ENCODE data around the gene PLEKHA3.
"Not testable (repeated sequence)": the region's sequence is repeated elsewhere in the genome, so short reads cannot be mapped to it uniquely, and the experiment has no call there.

The PLEKHA3 gene

DNA sequence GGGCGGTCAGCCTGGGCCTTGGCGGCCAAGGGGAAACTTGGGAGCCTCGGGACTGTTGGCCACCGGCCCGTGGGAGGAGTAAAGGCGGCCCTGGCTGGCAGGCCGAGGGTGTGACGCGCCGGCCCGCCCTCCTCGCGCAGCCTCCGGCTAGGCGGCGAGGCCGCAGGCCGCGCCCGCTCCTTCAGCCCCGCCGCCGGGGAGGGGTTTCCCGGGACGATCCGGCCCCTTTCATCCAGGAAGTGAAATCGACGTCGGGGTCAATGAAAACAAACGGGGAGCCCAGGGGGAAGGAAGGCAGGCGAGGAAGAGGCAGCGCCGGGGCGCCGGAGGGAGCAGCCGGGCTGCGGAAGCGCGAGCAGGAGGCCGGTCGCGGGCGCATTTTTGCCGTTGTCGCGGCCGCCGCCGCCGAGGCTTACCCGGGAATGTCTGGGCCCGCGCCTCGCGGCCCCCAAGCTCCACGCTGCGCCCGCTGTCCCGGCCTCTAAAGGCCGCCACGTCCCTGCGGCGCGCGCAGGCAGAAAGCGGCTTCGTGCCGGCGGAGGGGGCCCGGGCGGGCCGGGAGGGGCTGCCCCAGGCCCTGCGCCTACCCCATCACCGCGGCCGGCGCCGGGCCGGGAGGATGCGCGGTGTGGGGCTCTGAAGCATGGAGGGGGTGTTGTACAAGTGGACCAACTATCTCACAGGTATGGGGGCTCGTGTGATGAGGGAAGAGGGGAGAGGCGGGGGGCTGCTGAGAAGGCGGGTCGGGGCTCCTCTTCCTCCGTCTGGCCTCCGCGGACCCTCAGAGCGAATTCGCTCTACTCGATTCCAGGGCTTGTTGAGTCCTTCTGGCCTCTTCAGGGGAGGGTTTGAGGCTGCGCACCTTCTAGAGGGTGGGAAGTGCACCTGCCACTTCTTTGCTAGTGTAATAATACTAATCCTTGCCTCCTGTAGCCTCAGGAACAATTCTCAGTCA, at the start of gene PLEKHA3:
TSS of gene PLEKHA3 (plus strand) at position 231 of the 955 bp plus-strand sequence. CDS start at position 644, 413 bp downstream.
- DNase-seq = peak; percentile 83 to 99 (median 90)
- intact Hi-C loops (cut with DNase I) = no loop called here

DNA sequence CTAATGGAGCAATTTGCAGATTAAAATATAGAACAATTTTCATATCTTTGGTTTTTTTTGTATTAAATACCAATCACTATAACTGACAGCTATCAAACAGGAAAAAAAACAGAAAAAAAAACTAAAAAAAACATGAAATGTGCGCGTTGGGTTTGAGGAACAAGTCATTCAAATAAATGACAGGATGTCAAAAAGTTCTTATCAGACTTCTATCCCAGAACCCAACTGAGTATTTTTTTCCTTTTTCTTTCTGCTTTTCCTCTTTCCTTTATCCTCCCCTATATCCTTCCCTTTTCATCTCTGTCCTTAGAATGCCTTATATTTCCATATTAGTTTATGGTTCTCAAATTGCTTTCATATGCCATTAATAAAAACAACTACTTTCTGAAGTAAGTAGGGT, 43.6 kb upstream of the PLEKHA3 start:
- intact Hi-C loops (cut with DNase I) = no loop called here
- DNase-seq = no peak

DNA sequence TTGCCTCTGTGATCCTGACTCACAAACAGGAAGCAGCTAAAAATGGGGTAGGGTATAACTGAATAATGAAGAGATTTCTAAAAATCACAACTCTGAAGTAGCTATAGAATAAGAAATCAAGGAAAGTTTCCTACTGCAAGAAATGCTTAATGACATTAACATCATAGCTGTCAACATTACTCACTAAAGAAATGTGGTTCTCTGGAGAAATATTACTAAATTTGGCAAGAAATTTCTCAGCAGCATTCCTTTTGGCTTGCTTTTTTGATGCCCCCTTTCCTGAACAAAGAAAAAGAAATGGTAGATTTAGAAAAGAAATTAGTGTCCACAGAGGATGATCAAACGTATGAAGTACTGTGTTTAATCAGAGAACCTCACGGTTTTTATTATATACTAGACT, 38.8 kb upstream of the PLEKHA3 start:
- DNase-seq = no peak
- intact Hi-C loops (cut with DNase I) = no loop called here

DNA sequence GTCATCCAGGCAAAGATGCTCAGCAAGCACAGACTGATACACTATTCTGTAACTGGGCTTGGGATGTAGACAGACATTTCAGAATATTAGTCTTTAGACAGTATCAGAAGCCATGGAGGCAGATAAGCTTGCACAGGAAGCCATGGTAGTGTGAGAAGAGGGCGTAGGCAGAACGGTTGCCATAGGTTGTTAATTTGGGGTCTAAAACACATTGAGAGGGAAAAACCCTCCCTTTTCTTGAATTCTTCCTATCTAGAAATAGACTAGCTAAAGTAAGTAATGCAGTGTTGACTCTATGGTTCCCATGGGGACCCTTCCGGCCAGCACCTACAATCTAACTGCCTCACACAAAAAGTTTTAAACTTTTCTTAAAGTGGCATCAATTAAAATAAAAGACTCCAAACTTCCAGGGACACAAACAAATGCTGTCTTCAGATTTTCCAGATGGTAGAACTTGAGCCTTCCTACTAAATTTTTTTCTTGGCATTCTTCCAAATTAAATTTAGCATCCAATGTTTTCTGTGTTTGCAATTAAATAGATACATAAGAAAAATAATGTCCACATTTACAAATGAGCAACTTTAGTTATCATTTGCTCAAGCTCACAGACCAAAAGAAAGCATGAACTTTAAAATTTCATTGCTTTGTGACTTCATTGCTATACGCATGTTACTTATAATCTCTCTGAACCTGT, 31.1 kb upstream of the PLEKHA3 start:
- DNase-seq = no peak
- intact Hi-C loops (cut with DNase I) = no loop called here

DNA sequence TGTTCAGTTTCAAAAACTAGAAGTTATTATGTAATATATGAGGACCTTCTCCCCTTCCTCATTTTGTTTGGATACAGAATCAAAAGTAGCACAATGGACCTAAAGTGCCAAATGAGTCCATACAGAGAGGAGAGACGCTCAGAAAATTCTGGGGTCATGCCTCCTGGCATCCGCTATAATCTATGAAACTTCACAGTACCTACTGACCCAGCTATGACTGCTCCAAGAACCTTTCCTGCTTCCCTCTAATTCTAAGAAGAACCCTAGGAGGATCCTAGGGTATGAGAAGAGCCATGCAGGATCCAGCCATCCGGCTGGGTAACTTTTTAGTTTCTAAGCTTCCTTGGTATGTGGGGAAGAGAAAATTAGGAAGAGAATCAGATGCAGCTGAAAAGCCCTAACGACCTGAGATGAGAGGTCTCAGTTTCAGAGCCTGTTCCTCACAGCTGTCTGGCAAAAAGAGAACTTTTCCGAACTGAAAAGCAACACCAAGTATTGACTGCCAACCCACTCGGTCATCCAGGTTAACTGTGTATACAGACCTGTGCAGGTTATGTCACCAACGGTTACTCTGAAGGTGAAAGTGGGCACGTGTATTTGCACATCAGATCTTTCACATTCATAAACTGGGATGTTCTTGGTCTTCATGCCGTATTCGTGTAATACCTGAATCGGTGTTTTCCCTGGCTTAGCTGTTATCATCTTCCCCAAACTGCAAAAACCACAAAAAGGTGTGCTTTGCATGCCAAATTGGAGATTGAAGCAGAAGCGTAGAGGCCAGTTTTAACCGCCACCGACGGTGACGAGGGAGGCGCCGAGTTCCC, 30.3 kb upstream of the PLEKHA3 start:
- DNase-seq = no peak
- intact Hi-C loops (cut with DNase I) = no loop called here

DNA sequence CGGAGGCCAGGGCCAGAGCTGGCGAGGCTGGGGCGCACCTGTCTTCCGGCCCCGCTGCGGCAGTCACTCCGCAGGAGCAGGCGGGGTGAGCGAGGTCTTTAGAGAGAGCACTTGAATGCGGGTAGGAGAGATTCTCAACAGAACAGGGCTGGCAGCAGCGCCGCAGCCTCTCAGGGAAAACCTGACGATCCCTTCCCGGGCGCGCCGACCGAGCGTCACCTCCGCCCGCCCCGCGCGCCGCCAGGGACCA, 29.8 kb upstream of the PLEKHA3 start:
- intact Hi-C loops (cut with DNase I) = no loop called here

DNA sequence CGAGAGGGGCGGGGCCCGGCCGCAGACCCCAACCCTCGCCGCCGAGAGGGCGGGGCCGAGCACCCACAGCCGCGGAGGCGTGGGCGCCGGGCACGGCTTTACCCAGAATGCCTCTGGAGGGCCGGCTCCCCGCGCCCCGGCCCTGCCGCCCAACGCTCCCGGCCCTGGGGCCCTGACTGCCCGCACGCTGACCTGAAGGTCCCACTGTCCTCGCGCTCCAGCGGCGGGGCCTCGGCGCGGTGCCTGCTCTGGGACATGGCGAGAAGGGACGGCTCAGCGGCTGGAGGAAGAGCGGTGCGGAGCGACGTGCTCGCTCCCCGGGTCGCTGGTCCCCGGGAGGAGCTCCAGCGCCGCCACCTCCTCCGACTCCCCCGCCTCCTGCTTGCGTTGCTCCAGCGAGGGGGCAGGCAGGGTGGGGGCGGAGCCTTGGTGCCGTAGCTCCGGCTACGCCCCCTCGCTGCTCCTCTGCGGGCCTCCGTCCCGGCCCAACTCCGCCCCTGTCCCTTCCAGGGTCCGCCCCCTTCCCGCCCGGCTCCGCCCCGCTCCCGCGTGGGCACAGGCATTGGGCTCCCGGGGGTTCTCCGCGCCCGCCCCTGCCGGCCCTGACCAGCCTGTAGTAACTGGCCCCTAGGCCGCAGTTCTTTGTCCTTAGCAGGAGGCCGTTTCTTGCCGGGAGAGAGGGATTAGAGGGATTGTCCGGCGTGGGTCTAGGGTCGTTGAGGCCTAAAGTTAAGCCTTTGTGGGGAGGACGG, 29.3 kb upstream of the PLEKHA3 start, which contains the start of the genes PJVK and PRKRA:
TSS of gene PJVK (plus strand) at position 605 of the 752 bp plus-strand sequence. CDS start 2,032 bp downstream, outside the sequence.
TSS of gene PRKRA (minus strand) at position 402 of the 752 bp plus-strand sequence. CDS start at position 257, 145 bp downstream.
- peak; percentile 96 to 100 (median 98) for DNase-seq
- intact Hi-C loops (cut with DNase I) = loop anchor here (1.0 kb wide), 1 partner anchor 27 kb away; the partner anchor contains the start of gene FKBP7

More for the DNA sequence above, 29.8 kb upstream of the PLEKHA3 start:
- peak in 2 of 10 donors; percentile 30 to 55 for DNase-seq

DNA sequence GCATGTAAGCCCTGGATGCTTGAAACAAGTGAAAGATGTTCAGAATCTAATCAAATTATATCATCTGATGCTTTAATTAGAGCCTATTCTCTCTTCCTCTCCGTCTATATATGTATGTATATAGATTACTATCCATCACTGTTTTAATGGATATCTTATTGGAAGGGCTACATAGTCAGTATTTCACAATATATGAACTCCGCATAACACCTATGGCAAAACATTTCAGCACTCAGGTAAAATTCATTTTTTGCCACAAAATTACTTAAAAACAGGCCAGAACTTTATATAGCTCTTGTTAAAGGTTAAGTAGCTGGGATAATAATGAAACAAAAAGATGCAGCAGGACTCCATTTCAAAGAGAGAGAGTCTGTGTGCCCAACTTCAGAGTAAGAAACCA, 27.9 kb upstream of the PLEKHA3 start:
- DNase-seq = no peak
- intact Hi-C loops (cut with DNase I) = no loop called here

DNA sequence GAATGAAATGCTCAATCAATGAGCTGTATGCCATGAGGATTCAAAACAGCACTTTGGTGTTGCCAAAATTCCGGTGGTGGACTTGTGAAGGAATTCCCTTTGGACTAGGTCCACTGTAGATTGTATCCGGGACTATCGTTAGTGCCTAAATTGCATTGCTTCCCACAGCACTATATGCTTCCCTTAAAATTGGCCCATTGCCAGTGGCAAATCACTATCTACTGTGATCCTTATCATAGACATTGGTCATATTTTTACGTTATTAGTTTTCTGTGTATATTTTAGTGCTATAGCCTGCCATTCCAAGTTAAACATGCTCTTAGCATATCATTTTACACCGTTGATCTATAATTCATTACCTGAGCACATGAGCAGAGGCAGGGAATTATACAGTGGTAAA, 27.4 kb upstream of the PLEKHA3 start:
- intact Hi-C loops (cut with DNase I) = no loop called here
- DNase-seq = no peak

DNA sequence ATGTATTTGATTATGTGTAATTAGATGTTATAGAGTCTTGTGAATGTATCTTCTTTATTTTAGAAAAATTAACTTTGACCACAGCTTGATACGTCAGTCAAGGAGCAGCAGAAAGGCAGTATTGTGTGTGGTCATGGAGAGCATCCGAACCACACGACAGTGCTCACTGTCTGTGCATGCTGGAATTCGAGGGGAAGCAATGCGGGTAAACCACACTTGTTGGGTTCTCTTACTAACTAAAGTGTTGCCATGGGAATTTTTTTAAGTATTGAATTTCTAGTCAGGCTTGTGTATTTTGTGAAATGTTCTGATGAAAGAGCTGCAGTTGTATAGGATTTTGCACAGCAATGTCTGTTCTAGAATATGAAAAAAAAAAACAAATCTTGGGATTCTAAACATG, 24.3 kb upstream of the PLEKHA3 start:
- intact Hi-C loops (cut with DNase I) = no loop called here
- DNase-seq = no peak

DNA sequence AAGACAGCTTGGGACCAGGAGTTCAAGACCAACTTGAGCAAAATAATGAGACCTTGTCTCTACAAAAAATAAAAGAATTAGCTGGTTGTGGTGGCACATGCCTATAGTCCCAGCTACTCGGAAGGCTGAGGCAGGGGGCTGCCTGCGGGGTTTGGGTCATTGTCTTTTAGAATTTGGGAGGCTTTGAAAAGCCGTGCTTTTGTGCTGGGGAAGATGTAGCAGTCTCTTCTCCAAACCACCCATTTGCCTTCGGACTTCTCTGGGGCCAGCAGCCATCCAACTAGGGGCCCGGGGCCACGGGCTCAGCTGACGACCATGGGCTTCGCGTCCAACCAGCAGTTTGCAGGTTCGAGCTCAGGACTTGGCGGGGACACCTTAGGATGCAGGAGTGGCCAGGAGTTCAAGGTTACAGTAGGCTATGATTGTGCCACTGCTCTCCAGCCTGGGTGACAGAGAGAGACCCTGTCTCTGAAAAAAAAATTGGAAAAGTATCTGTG, 22.8 kb upstream of the PLEKHA3 start:
- peak in 1 of 10 donors; percentile 56 for DNase-seq
- intact Hi-C loops (cut with DNase I) = no loop called here

DNA sequence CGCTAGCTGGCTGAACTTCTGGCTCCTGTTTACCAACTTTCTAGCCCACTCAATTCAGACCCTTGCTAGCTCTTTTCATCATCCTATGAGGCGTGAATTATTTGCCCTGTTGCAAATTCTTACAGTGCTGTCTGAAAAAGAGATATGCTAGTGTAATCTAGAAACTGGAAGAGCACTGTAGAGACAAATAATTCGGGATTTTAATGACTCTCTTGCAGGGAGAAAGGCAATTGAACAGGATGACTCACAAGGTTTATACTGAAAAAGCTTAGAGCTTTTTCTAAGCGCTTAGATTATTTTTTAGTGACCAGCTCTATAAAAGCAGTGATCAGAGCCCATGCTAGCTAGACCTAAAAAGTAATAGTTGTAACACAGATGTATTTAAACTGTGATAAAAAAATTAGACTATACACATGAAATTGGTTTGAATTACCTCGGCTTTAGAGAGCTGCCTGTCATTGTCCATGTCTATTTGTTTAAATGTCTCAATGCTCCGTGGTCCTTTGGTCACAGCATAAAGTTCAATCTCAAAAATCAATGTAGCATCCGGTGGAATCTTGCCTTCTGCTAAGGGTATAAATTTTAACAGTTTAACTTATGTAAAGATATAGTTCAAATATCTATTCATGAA, 10.9 kb upstream of the PLEKHA3 start:
- DNase-seq = no peak
- intact Hi-C loops (cut with DNase I) = no loop called here

DNA sequence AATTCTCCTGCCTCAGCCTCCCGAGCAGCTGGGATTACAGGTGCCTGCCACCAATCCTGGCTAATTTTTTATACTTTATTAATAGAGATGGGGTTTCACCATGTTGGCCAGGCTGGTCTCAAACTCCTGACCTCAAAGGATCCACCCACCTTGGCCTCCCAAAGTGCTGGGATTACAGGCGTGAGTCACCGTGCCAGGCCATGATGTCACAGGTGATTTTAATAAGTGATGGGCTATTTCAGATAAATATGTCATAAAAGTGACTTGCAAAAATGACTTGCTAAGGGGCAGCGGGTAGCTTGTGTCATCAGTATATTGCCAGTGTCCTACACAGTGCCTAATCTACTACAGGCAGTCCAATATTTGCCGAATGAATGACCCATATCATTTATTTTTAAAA, 8.9 kb upstream of the PLEKHA3 start:
- intact Hi-C loops (cut with DNase I); DNase-seq: not testable (repeated sequence)

DNA sequence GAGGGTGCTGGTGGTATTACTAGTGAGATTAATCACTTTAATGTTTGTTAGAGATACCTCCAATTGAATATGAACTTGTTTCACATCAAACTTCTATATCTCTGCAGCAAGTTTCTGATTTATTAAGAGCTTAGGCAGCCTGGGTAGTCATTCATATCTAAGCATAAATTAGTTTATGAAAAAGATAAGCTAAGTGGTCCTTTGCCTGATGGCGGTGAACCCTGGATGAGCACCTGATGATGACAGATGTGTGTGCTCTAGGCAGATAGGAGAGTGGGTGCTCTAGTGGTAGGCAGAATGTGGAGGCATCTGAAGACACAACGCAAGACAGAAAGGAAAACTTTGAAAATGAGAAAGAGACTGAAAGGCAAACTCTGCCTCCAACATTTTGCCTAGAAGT, 6.9 kb upstream of the PLEKHA3 start:
- intact Hi-C loops (cut with DNase I) = no loop called here
- no peak for DNase-seq

DNA sequence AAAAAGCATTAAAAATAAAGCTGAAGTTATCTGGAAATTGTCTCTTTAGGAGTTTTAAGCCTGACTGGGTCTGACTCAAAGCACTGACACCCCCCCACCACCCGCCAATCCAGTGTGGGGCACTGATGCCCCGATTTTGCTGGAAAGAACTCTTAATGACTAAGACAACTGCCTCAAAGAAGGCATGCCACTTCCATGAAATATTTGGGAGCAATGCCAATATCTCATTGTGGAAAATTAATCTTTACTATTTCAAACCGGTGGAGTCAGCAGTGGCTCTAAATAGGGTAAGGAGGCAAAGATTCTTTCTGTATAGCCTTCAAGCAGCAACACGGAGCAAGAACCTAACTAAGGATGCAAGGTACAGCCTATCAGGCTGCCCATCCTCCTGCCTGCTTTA, 6.3 kb upstream of the PLEKHA3 start:
- intact Hi-C loops (cut with DNase I) = no loop called here
- DNase-seq = no peak

DNA sequence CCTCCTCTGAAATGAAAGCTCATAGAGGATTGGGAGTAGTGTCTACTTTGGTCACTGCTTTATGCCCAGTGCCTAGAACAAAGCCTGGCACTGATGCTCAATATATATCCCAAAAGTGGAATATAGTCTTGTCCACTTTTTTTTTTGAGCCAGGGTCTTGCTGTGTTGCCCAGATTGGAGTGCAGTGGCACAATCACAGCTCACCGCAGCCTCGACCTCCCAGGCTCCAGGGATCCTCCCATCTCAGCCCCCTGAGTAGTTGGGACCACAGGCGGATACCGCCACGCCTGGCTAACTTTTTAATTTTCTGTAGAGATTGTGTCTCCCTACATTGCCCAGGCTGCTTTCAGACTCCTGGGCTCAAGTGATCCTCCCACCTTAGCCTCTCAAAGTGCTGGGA, 5.7 kb upstream of the PLEKHA3 start:
- intact Hi-C loops (cut with DNase I) = no loop called here
- no peak for DNase-seq

DNA sequence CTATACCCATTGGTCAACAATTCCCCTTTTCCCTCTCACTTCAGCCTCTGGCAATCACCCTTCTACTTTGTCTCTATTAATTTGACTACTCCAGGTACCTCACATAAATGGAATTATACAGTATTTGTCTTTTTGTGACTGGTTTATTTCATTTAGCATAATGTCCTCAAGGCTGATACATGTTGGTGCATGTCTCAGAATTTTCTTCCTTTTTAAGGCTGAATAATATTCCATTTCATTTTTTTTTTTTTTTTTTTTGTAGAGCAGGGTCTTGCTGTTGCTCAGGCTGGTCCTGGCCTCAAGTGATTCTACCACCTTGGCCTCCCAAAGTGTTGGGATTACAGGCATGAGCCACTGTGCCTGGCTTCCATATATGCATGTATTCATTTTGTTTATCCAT, 3.8 kb upstream of the PLEKHA3 start:
- intact Hi-C loops (cut with DNase I) = no loop called here
- DNase-seq = no peak

DNA sequence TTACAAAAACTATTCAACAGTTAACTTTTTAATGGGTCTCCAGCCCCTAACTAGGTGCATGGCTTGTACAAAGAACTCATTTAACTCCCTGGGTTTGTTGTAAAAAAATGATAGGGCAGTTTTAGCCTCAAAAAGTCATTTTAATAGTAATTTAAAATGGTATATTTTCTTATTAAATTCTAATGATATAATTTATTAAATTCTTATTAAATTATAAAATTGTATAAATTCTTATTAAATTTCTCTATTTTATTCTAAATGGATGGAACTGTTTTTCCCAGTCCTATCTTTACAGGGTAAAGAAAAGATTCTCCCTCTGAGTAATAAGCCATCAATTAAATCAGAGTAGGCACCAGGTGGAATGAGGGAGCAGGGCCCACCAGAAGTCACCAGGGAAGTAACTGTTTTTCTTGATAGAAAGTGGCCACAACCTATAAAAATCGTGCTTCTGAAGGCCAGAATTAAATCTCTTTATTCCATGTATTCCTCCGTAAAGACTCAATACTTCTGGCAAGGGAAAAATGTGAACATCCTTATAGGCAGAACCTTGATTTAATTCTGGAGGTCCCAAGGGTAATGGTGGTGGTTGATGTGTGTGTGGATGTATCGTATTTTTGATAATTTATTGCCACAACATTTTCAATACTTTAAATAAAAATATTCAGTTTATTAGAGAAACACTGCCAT, 2.7 kb upstream of the PLEKHA3 start:
- intact Hi-C loops (cut with DNase I) = loop anchor here (1.0 kb wide), 1 partner anchor 26 kb away; the partner anchor contains the start of genes PJVK and PRKRA
- DNase-seq = no peak

DNA sequence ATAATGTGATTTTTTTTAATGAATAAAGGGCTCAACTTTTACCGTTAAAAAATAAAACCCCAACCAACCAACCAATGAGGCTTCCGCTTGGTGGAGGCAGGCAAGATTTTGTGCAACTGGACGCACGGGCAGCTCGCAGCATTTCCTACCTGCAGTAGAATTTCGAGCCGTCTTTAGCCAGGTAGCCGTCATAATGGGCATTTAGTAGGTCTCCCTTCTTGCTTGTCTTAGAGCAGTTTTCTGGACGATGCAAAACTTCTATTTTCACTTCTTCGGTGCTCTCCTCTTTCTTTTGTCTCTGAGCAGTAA, 2.2 kb upstream of the PLEKHA3 start:
- DNase-seq = no peak
- intact Hi-C loops (cut with DNase I) = loop anchor here (1.0 kb wide), 1 partner anchor 27 kb away; the partner anchor contains the start of genes PJVK and PRKRA

Data from posterior cingulate gyrus (tissue), 11 donors.